ENCODE measurements around the gene RAMP1.
A peak's percentile ranks its signal among the peaks of the same experiment; 100 is the strongest.

Gene RAMP1

GRCh38 chr2:237935740-237936452 lies 76.5 kb downstream of the RAMP1 start:
- ChIA-PET CTCF (no interaction called here), POLR2A (ENCODE audit: low non-redundant PET) (no interaction called here)
- H3K27ac ChIP-seq: peak overlapping the region; percentile 65
- TF ChIP-seq CTCF (conservative IDR thresholded peaks at IDR 0.05; ENCODE audit: low read depth): no peak
- peak; percentile 65 for DNase-seq (ENCODE audit: low spot score)

GRCh38 chr2:237939251-237939650 lies 79.8 kb downstream of the RAMP1 start:
- H3K27ac ChIP-seq: no peak overlapping the region
- POLR2A ChIA-PET (ENCODE audit: low non-redundant PET): no interaction called here
- CTCF ChIA-PET: no interaction called here
- DNase-seq (ENCODE audit: low spot score): no peak
- no peak for TF ChIP-seq CTCF (conservative IDR thresholded peaks at IDR 0.05; ENCODE audit: low read depth)

GRCh38 chr2:237940828-237941227 lies 81.4 kb downstream of the RAMP1 start:
- CTCF ChIA-PET: no interaction called here
- DNase-seq (ENCODE audit: low spot score): no peak
- POLR2A ChIA-PET (ENCODE audit: low non-redundant PET): no interaction called here
- H3K27ac ChIP-seq: no peak overlapping the region
- TF ChIP-seq CTCF (conservative IDR thresholded peaks at IDR 0.05; ENCODE audit: low read depth): no peak

GRCh38 chr2:237941239-237941638 lies 81.8 kb downstream of the RAMP1 start:
- DNase-seq (ENCODE audit: low spot score): no peak
- ChIA-PET CTCF (no interaction called here), POLR2A (ENCODE audit: low non-redundant PET) (no interaction called here)
- H3K27ac ChIP-seq: no peak overlapping the region
- no peak for TF ChIP-seq CTCF (conservative IDR thresholded peaks at IDR 0.05; ENCODE audit: low read depth)

- ChIA-PET POLR2A (ENCODE audit: low non-redundant PET) (no interaction called here), CTCF (no interaction called here)
- no peak for DNase-seq (ENCODE audit: low spot score)
- TF ChIP-seq CTCF (conservative IDR thresholded peaks at IDR 0.05; ENCODE audit: low read depth): no peak
- no peak overlapping the region for H3K27ac ChIP-seq
Measured at GRCh38 chr2:237942513-237942899, 83.1 kb downstream of the RAMP1 start.

GRCh38 chr2:237943395-237944094 lies 84.1 kb downstream of the RAMP1 start:
- no peak overlapping the region for H3K27ac ChIP-seq
- DNase-seq (ENCODE audit: low spot score): no peak
- ChIA-PET POLR2A (ENCODE audit: low non-redundant PET) (no interaction called here), CTCF (no interaction called here)
- TF ChIP-seq CTCF (conservative IDR thresholded peaks at IDR 0.05; ENCODE audit: low read depth): no peak

Data from RWPE1 (cell line).